ENCODE data around the gene SAMM50. TPM values are rescaled to one million over a fixed set of nuclear protein-coding genes. Genes with fewer than 3 reads are reported as not detected.

The SAMM50 gene
- total and polyA plus RNA-seq, 2 experiments from 2014 or later: 58.6 to 60.3 TPM

- no peak for TF ChIP-seq POLR2AphosphoS5 (IDR thresholded peaks at IDR 0.05; ENCODE audit: low read depth)
These were observed 43.9 kb upstream of the SAMM50 start (continued) for GRCh38 chr22:43911351-43911750.

GRCh38 chr22:43917521-43917920 lies 37.7 kb upstream of the SAMM50 start:
- peaks cover 8% of the 10 kb centered on the region for H3K9me3 Mint-ChIP-seq
- H3K27me3 ChIP-seq (ENCODE audit: insufficient read depth): no peaks in the 10 kb centered on the region
- no peaks in the 10 kb centered on the region for H3F3A ChIP-seq (replicated peaks; ENCODE audit: low read depth)

GRCh38 chr22:43919106-43919973 lies 35.9 kb upstream of the SAMM50 start:
- DNase-seq (ENCODE audit: low spot score): no peak
- Mint-ChIP-seq H3K9me3 (peaks cover 4% of the 10 kb centered on the region; the same call in 2 of the 3 replicates), H3K4me3 (no peak overlapping the region), H3K27me3 (ENCODE audit: insufficient read depth, low read depth, poor library complexity) (peaks cover 6% of the 10 kb centered on the region), H3K36me3 (ENCODE audit: low read depth) (no peaks in the 10 kb centered on the region), H3K27ac (no peak overlapping the region), H3K4me1 (peaks cover 14% of the 10 kb centered on the region)
- H3K4me3 ChIP-seq: no peak overlapping the region
- H4K20me1 ChIP-seq (replicated peaks; ENCODE audit: insufficient read depth): no peaks in the 10 kb centered on the region
- ATAC-seq: no peak
- H3K9me2 ChIP-seq (ENCODE audit: insufficient read depth): no peaks in the 10 kb centered on the region
- no peak overlapping the region for H3K4me2 ChIP-seq
- H2AFZ ChIP-seq: no peak overlapping the region
- no peak overlapping the region for H3K27ac ChIP-seq (ENCODE audit: low read depth)
- no peaks in the 10 kb centered on the region for H3F3A ChIP-seq (replicated peaks; ENCODE audit: low read depth)
- H3K79me2 ChIP-seq (replicated peaks; ENCODE audit: insufficient read depth): peaks cover under 1% of the 10 kb centered on the region
- H3K4me1 ChIP-seq (ENCODE audit: insufficient read depth): peaks cover 6% of the 10 kb centered on the region
- H3K27me3 ChIP-seq (ENCODE audit: insufficient read depth): no peaks in the 10 kb centered on the region
- H3K36me3 ChIP-seq (ENCODE audit: insufficient read depth): no peaks in the 10 kb centered on the region
- TF ChIP-seq EZH2 (IDR thresholded peaks at IDR 0.05; ENCODE audit: low read depth, unreplicated experiment): no peak
- TF ChIP-seq ZNF462 (CRISPR knock-in tag; IDR thresholded peaks at IDR 0.05): no peak
- no peak for TF ChIP-seq POLR2AphosphoS5 (IDR thresholded peaks at IDR 0.05; ENCODE audit: low read depth)
- TF ChIP-seq STAT1 (IDR thresholded peaks at IDR 0.05; ENCODE audit: unreplicated experiment): no peak
- no peak for TF ChIP-seq ZNF114 (CRISPR knock-in tag; IDR thresholded peaks at IDR 0.05)
- no peak for TF ChIP-seq EZH2phosphoT487 (IDR thresholded peaks at IDR 0.05; ENCODE audit: unreplicated experiment)
- TF ChIP-seq ETS1 (IDR thresholded peaks at IDR 0.05): no peak
- TF ChIP-seq JUNB (IDR thresholded peaks at IDR 0.05; ENCODE audit: unreplicated experiment): no peak
- TF ChIP-seq CREB1 (CRISPR knock-in tag; IDR thresholded peaks at IDR 0.05; ENCODE audit: low read depth): no peak

More at GRCh38 chr22:43917521-43917920, 37.7 kb upstream of the SAMM50 start:
- Histone ChIP-seq H3K4me1 (ENCODE audit: insufficient read depth) (no peaks in the 10 kb centered on the region; the same call in 1 of the 2 replicates), H3K36me3 (ENCODE audit: insufficient read depth) (no peaks in the 10 kb centered on the region), H3K79me2 (replicated peaks; ENCODE audit: insufficient read depth) (no peaks in the 10 kb centered on the region), H3K9me2 (ENCODE audit: insufficient read depth) (no peaks in the 10 kb centered on the region), H3K4me2 (no peak overlapping the region), H2AFZ (no peak overlapping the region), H3K27ac (ENCODE audit: low read depth) (no peak overlapping the region), H4K20me1 (replicated peaks; ENCODE audit: insufficient read depth) (no peaks in the 10 kb centered on the region), H3K4me3 (no peak overlapping the region)
- DNase-seq (ENCODE audit: low spot score) (no peak), ATAC-seq (no peak)
- no peak for TF ChIP-seq CREB1 (CRISPR knock-in tag; IDR thresholded peaks at IDR 0.05; ENCODE audit: low read depth)
- no peak for TF ChIP-seq ZNF114 (CRISPR knock-in tag; IDR thresholded peaks at IDR 0.05)
- TF ChIP-seq EZH2 (IDR thresholded peaks at IDR 0.05; ENCODE audit: low read depth, unreplicated experiment): no peak
- Mint-ChIP-seq H3K4me1 (peaks cover 9% of the 10 kb centered on the region), H3K36me3 (ENCODE audit: low read depth) (0 out of 3 replicates have a peak, but pooled peaks cover 2% of the 10 kb centered on the region), H3K4me3 (no peak overlapping the region), H3K27me3 (ENCODE audit: insufficient read depth, low read depth, poor library complexity) (peaks cover 8% of the 10 kb centered on the region), H3K27ac (no peak overlapping the region; the same call in 1 of the 2 replicates)
